ENCODE results near the gene MC4R. TPM values are rescaled to one million over a fixed set of nuclear protein-coding genes. Genes with fewer than 3 reads are reported as not detected.

Gene MC4R
- total RNA-seq, 2 donors from 2014 or later, result not detected

DNA sequence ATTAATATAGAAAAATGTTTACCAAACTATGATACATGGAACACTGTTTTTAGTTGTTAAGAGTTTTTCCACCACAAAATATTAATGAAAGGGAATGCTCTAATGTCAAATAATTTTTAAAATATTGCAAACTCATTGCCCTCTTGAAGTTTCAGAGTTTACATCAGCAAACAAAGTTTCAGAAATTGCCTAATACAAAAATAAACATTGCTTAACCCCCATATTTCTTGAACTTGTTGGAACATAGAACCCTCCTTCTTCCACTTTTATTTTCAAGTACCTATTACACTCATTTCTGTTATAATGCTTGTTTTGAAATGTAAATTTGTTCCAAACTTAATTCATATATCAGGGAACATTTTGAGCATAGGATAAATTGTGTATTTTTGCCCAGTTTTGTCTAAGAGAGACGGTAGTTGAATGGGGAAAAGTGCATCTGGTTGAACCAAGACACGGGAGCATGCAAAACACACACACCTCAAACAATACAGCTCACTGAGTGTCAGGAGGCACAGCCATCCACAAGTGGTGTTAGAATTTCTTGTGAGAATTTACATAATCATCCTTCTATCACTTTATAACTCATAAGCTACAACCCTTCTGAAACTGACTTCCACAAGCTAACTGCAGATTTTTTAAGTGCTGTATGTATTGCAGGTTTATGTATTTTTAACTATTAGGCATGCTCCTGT lies 5.3 kb upstream of the MC4R start:
- H3K9me3 Mint-ChIP-seq, result peaks cover 0 to 2% of the 10 kb centered on the region in 2 donors
- H3K4me3 Mint-ChIP-seq, result no peak overlapping the region
- ATAC-seq (replicated peaks in 1 of 2), result no peak
- H3K27me3 Mint-ChIP-seq (ENCODE audit: low read depth), result no peaks in the 10 kb centered on the region
- H3K27ac Mint-ChIP-seq, result no peak overlapping the region
- no peaks in the 10 kb centered on the region for H3K4me1 Mint-ChIP-seq (ENCODE audit: low read depth)
- H3K36me3 Mint-ChIP-seq (ENCODE audit: insufficient read depth in 2 of 2), result no peaks in the 10 kb centered on the region
- no peak for DNase-seq

DNA sequence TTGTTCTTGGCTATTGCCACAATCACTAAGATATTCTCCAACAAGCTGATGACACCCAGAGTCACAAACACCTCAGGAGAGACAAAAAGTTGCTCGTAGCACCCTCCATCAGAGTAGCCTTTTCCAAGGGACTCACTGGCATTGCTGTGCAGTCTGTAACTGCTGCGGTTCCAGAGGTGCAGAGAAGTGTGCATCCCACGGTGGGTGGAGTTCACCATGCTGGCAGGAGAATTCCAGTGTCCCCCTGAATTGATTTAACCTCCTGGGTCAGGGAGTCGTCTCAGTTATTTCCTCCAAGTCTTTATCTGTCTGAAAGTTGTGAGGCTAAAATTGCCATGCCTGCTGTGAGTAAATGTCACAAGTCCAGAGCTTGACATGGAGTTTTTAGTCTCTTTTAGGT lies 443 bp downstream of the MC4R start:
- DNase-seq (no peak), ATAC-seq (replicated peaks in 1 of 2) (no peak)
- Mint-ChIP-seq H3K27me3 (ENCODE audit: low read depth) (no peaks in the 10 kb centered on the region), H3K36me3 (ENCODE audit: insufficient read depth in 2 of 2) (no peaks in the 10 kb centered on the region), H3K4me3 (no peak overlapping the region), H3K9me3 (no peaks in the 10 kb centered on the region), H3K27ac (no peak overlapping the region), H3K4me1 (ENCODE audit: low read depth) (no peaks in the 10 kb centered on the region)

DNA sequence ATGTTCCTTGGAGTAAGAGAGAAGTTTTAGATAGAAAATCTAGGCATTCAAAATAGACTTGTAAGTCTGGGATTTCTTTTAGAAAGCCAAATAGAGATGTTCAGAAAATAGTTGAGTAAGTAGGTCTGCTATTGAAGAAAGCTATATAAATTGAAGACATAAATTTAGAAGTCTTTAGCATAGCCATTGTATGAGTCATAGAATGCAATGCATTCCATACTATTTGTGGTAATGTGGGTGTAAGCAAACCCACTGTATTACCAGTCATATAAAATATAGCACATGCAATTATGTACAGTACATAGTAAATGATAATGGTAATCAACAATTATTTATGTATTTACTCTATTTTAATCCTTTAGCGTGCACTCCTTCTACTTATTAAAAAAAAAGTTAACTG lies 14.1 kb downstream of the MC4R start:
- ATAC-seq (replicated peaks in 1 of 2) (no peak), DNase-seq (no peak)
- Mint-ChIP-seq H3K9me3 (peaks cover 0 to 3% of the 10 kb centered on the region in 2 donors), H3K36me3 (ENCODE audit: insufficient read depth in 2 of 2) (no peaks in the 10 kb centered on the region), H3K27me3 (ENCODE audit: low read depth) (no peaks in the 10 kb centered on the region), H3K27ac (no peak overlapping the region), H3K4me1 (ENCODE audit: low read depth) (no peaks in the 10 kb centered on the region), H3K4me3 (no peak overlapping the region)

GRCh38 chr18:60350941-60351340 lies 21.6 kb downstream of the MC4R start:
- no peak for DNase-seq
- H3K27ac Mint-ChIP-seq, result no peak overlapping the region

GRCh38 chr18:60350150-60350549 lies 22.4 kb downstream of the MC4R start:
- H3K4me1 Mint-ChIP-seq (ENCODE audit: low read depth), result no peaks in the 10 kb centered on the region
- DNase-seq, result no peak
- no peak for ATAC-seq (replicated peaks in 1 of 2)
- no peaks in the 10 kb centered on the region for H3K36me3 Mint-ChIP-seq (ENCODE audit: insufficient read depth in 2 of 2)
- no peak overlapping the region for H3K4me3 Mint-ChIP-seq
- no peaks in the 10 kb centered on the region for H3K27me3 Mint-ChIP-seq (ENCODE audit: low read depth)
- no peak overlapping the region for H3K27ac Mint-ChIP-seq
- H3K9me3 Mint-ChIP-seq, result peaks cover 4 to 6% of the 10 kb centered on the region in 2 donors

More at GRCh38 chr18:60350941-60351340, 21.6 kb downstream of the MC4R start:
- no peak for ATAC-seq (replicated peaks in 1 of 2)
- Mint-ChIP-seq H3K27me3 (ENCODE audit: low read depth) (no peaks in the 10 kb centered on the region), H3K4me1 (ENCODE audit: low read depth) (no peaks in the 10 kb centered on the region), H3K4me3 (no peak overlapping the region), H3K36me3 (ENCODE audit: insufficient read depth in 2 of 2) (no peaks in the 10 kb centered on the region), H3K9me3 (peaks cover 4 to 6% of the 10 kb centered on the region in 2 donors)

DNA sequence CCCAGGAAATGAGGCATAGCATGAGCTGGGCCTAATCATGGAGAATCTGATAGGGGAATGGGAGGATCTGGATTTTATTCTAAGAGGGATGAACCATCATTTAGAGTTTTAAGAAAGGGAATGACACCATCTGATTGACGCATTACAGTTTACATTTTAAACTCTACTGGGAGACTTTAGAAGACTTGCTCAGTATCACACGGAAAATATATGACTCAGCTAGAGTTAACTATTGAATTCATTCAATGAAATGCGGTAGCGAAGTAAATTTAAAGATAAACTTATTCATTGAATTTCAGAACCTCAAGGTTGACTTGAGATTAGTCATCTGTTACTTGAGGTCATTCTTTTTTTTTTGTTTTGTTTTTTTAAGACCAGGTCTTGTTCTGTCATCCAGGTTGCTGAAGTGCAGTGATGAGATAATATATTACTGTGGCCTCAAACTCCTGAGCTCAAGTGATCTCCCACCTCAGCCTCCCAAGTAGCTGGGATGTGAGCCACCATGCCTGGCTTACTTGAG lies 25.0 kb downstream of the MC4R start:
- Mint-ChIP-seq H3K36me3 (ENCODE audit: insufficient read depth in 2 of 2) (no peaks in the 10 kb centered on the region), H3K27ac (no peak overlapping the region), H3K4me1 (ENCODE audit: low read depth) (no peaks in the 10 kb centered on the region), H3K9me3 (peaks cover 4 to 5% of the 10 kb centered on the region in 2 donors), H3K27me3 (ENCODE audit: low read depth) (no peaks in the 10 kb centered on the region), H3K4me3 (no peak overlapping the region)
- ATAC-seq (replicated peaks in 1 of 2), result no peak
- DNase-seq, result no peak

DNA sequence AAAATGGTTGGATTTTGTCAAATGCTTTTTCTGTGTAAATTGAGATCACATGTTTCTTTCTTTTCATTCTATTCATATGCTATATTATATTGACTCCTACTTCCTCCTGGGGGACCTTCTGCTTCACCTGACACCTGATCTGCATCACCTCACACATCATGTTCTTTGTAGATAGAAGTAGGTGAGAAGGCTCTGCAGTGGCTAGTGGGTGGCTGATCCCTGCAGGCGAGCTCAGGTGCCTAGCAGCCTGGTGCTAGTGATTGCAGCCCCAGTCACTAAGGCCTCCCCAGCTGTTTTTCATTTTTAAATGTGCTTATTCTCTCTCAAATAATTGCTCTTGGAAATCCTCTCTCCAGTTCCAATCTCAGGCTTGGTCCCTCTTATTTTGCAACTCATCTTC lies 33.6 kb downstream of the MC4R start:
- no peaks in the 10 kb centered on the region for H3K36me3 Mint-ChIP-seq (ENCODE audit: insufficient read depth in 2 of 2)
- no peak overlapping the region for H3K4me3 Mint-ChIP-seq

DNA sequence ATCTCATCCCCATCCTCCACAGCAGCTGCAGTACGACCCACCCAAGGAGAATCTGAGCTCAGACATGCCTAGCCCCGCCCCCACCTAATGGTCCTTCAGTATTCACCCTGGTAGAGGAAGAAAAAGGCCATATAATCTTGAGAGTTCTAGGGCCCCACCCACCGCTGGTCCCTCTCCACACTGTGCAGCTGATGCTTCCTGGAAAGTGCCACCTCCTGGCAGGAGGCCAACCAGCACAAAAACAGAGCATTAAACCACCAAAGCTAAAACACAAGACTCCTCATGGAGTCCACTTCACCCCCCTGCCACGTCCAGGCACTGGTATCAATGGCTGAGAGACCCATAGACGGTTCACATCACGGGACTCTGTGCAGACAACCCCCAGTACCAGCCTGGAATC lies 40.7 kb downstream of the MC4R start:
- Mint-ChIP-seq H3K36me3 (ENCODE audit: insufficient read depth in 2 of 2) (no peaks in the 10 kb centered on the region), H3K27me3 (ENCODE audit: low read depth) (no peaks in the 10 kb centered on the region), H3K9me3 (peaks cover 4 to 13% of the 10 kb centered on the region in 2 donors), H3K4me1 (ENCODE audit: low read depth) (no peaks in the 10 kb centered on the region), H3K27ac (no peak overlapping the region), H3K4me3 (no peak overlapping the region)
- DNase-seq, result no peak
- no peak for ATAC-seq (replicated peaks in 1 of 2)

More for the DNA sequence above, 33.6 kb downstream of the MC4R start:
- H3K27ac Mint-ChIP-seq, result no peak overlapping the region
- peaks cover 0 to 12% of the 10 kb centered on the region in 2 donors for H3K9me3 Mint-ChIP-seq
- no peaks in the 10 kb centered on the region for H3K4me1 Mint-ChIP-seq (ENCODE audit: low read depth)
- ATAC-seq (replicated peaks in 1 of 2) (no peak), DNase-seq (no peak)
- H3K27me3 Mint-ChIP-seq (ENCODE audit: low read depth), result no peaks in the 10 kb centered on the region

DNA sequence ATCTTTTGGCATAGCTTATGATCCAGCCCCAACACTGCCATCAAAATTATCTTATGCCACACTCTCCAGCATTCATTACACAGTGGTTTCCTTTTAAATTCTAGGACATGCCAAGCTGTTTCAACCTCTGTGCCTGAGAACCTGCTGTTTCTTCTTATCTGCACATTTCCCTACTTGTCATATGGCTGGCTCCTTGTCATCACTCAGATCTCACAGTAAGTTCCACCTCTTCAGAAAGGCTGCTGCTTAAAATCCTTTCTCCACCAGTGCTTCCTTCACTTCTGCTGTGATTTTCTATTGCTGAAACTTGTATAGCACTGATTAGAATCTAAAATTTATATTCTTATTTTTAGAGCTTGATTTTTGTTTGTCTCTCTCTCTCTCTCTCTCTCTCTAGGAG lies 43.4 kb downstream of the MC4R start:
- Mint-ChIP-seq H3K9me3 (peaks cover 4% of the 10 kb centered on the region in 2 donors), H3K4me3 (no peak overlapping the region), H3K27ac (no peak overlapping the region), H3K36me3 (ENCODE audit: insufficient read depth in 2 of 2) (no peaks in the 10 kb centered on the region), H3K27me3 (ENCODE audit: low read depth) (no peaks in the 10 kb centered on the region), H3K4me1 (ENCODE audit: low read depth) (no peaks in the 10 kb centered on the region)
- DNase-seq (no peak), ATAC-seq (replicated peaks in 1 of 2) (no peak)

- Mint-ChIP-seq H3K4me1 (ENCODE audit: low read depth) (no peaks in the 10 kb centered on the region), H3K36me3 (ENCODE audit: insufficient read depth in 2 of 2) (no peaks in the 10 kb centered on the region)
Observed at GRCh38 chr18:60327880-60328279, 44.7 kb downstream of the MC4R start.

GRCh38 chr18:60322591-60322990 lies 50.0 kb downstream of the MC4R start:
- no peak for ATAC-seq (replicated peaks in 1 of 2)
- Mint-ChIP-seq H3K36me3 (ENCODE audit: insufficient read depth in 2 of 2) (no peaks in the 10 kb centered on the region), H3K9me3 (peaks cover 4 to 12% of the 10 kb centered on the region in 2 donors), H3K27me3 (ENCODE audit: low read depth) (no peaks in the 10 kb centered on the region), H3K27ac (no peak overlapping the region), H3K4me3 (no peak overlapping the region), H3K4me1 (ENCODE audit: low read depth) (no peaks in the 10 kb centered on the region)
- no peak for DNase-seq

More at GRCh38 chr18:60327880-60328279, 44.7 kb downstream of the MC4R start:
- peaks cover 2% of the 10 kb centered on the region in 2 donors for H3K9me3 Mint-ChIP-seq
- no peak overlapping the region for H3K4me3 Mint-ChIP-seq
- DNase-seq, result no peak
- H3K27ac Mint-ChIP-seq, result no peak overlapping the region
- ATAC-seq (replicated peaks in 1 of 2), result no peak
- H3K27me3 Mint-ChIP-seq (ENCODE audit: low read depth), result no peaks in the 10 kb centered on the region

Measured in activated T-cell treated with anti-CD3 and anti-CD28 coated beads, Interleukin-2, amount 50 U/mL, for 72 hours (primary cell).